ENCODE results near the gene HTR4. TPM values are rescaled to one million over a fixed set of nuclear protein-coding genes. Genes with fewer than 3 reads are reported as not detected.

HTR4 gene
- total RNA-seq, 2 donors from 2014 or later: 4.3 to 7.9 TPM

DNA sequence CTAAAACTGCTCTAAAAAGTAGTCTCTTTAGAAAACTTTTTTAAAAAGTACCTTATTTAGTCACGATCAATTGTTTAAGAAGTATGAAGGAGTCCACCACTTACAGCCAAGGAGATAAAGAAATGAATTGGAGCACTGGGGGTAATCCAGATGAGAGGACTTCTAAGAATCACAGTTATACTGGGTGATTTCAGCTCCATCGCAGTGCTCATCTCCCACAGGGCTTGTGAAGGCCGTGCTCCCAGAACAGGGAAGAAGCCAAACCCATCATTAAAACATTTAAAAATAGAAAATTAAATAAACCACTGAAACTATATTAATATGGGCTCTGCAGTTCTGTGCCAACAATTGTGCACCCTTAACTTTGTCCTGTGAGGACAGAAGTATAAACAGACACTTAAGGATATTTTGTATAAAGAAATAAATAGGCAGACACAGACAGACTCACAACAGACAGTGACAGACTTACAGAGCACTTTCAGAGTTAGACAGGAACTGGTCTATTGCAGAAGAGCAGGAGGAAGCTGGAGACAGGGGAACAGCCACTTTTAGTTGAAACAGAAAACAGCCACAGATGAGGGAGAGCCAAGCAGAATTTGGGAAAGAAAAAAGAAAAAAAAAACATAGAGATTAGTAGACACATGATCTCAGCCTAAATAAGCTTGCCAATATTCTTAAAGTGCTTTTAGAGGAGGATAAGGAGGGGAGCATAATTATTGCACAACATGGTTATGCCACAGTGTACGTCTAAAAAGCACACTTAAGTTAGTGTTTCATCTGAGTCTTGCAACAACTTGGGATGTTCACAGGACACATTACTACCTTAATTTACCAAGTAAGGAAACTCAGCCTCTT lies 188.7 kb downstream of the HTR4 start:
- no peak for TF ChIP-seq CTCF (IDR thresholded peaks at IDR 0.05)
- no peaks in the 10 kb centered on the region for H3K9me3 ChIP-seq
- no peaks in the 10 kb centered on the region for H3K36me3 ChIP-seq
- H3K4me3 ChIP-seq: peak overlapping the region in 1 of 2 donors; percentile 7
- peak overlapping the region; percentile 65 to 91 for H3K27ac ChIP-seq
- H3K4me1 ChIP-seq: peaks cover 0 to 34% of the 10 kb centered on the region in 2 donors
- no peaks in the 10 kb centered on the region for H3K27me3 ChIP-seq
- DNase-seq (ENCODE audit: low spot score): no peak

- Histone ChIP-seq H3K4me3 (no peak overlapping the region), H3K4me1 (peaks cover 0 to 39% of the 10 kb centered on the region in 2 donors), H3K9me3 (no peaks in the 10 kb centered on the region), H3K27me3 (no peaks in the 10 kb centered on the region), H3K27ac (peak overlapping the region; percentile 52 to 62), H3K36me3 (no peaks in the 10 kb centered on the region)
- no peak for DNase-seq (ENCODE audit: low spot score)
- TF ChIP-seq CTCF (IDR thresholded peaks at IDR 0.05): no peak
Observed at GRCh38 chr5:148459669-148460068, 194.7 kb downstream of the HTR4 start.

- Histone ChIP-seq H3K4me3 (no peak overlapping the region), H3K27ac (peak overlapping the region; percentile 52 to 62), H3K27me3 (no peaks in the 10 kb centered on the region), H3K4me1 (peaks cover 3 to 48% of the 10 kb centered on the region in 2 donors), H3K9me3 (no peaks in the 10 kb centered on the region), H3K36me3 (no peaks in the 10 kb centered on the region)
- no peak for TF ChIP-seq CTCF (IDR thresholded peaks at IDR 0.05)
- DNase-seq (ENCODE audit: low spot score): no peak
Observed at GRCh38 chr5:148458036-148458888, 196.1 kb downstream of the HTR4 start.

- no peak overlapping the region for H3K4me3 ChIP-seq
- peak overlapping the region in 1 of 2 donors; percentile 92 for H3K27ac ChIP-seq
- no peaks in the 10 kb centered on the region for H3K9me3 ChIP-seq
- H3K4me1 ChIP-seq: peaks cover 3 to 48% of the 10 kb centered on the region in 2 donors
- H3K27me3 ChIP-seq: no peaks in the 10 kb centered on the region
- H3K36me3 ChIP-seq: no peaks in the 10 kb centered on the region
- no peak for DNase-seq (ENCODE audit: low spot score)
- TF ChIP-seq CTCF (IDR thresholded peaks at IDR 0.05): peak in 1 of 2 donors; percentile 54
Observed at GRCh38 chr5:148457183-148457620, 197.1 kb downstream of the HTR4 start.

DNA sequence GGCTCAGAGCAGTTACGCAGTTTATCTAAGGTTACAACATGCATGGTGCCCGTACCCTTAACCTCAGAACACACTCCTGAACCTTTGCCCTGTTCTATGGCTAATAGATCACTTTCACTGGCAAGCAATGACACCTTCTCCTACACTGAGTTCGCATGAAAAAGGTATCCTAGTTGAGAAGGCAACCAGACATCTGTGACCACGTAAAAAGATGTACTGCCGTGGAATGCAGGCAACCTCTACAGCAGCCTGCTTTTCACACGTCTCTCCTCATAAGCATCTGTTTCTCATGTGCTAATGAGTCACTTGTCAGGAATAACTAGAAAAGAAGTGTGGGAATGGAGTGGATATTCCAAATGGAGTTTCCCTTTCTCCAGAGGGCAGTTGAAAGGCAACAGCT lies 199.1 kb downstream of the HTR4 start:
- TF ChIP-seq CTCF (IDR thresholded peaks at IDR 0.05): no peak
- Histone ChIP-seq H3K9me3 (no peaks in the 10 kb centered on the region), H3K4me3 (no peak overlapping the region), H3K36me3 (no peaks in the 10 kb centered on the region), H3K4me1 (peaks cover 3 to 48% of the 10 kb centered on the region in 2 donors), H3K27me3 (no peaks in the 10 kb centered on the region), H3K27ac (peak overlapping the region; percentile 68 to 92)
- DNase-seq (ENCODE audit: low spot score): no peak
